GM19372 (cell line): ENCODE data around the gene CWC22.
"Not testable (repeated sequence)": the region's sequence is repeated elsewhere in the genome, so short reads cannot be mapped to it uniquely, and the experiment has no call there.

ENCODE experiments used
- ATAC-seq: cut with Tn5 transposase; IDR thresholded peaks from one replicate; pipeline ENCODE4 v1.9.1; 2021; ENCODE audit warnings: mild to moderate bottlenecking, low read depth, moderate library complexity; ENCODE audit not compliant: unreplicated experiment

The CWC22 gene

GRCh38 chr2:180004731-180005130 lies 2.4 kb downstream of the CWC22 start:
- ATAC-seq = no peak

GRCh38 chr2:180003559-180003958 lies 3.5 kb downstream of the CWC22 start:
- no peak for ATAC-seq

GRCh38 chr2:180003073-180003472 lies 4.0 kb downstream of the CWC22 start:
- ATAC-seq = no peak

GRCh38 chr2:180002198-180002770 lies 4.8 kb downstream of the CWC22 start:
- ATAC-seq = no peak

GRCh38 chr2:180001726-180002125 lies 5.4 kb downstream of the CWC22 start:
- ATAC-seq = no peak

- no peak for ATAC-seq
Observed at GRCh38 chr2:180000434-180000833, 6.7 kb downstream of the CWC22 start.

GRCh38 chr2:179999000-179999399 lies 8.1 kb downstream of the CWC22 start:
- ATAC-seq = no peak

- ATAC-seq = peak; percentile 43
Observed at GRCh38 chr2:179995741-179996515, 11.2 kb downstream of the CWC22 start.

- no peak for ATAC-seq
Observed at GRCh38 chr2:179991344-179991743, 15.8 kb downstream of the CWC22 start.

- ATAC-seq = no peak
Observed at GRCh38 chr2:179990676-179991317, 16.3 kb downstream of the CWC22 start.

- no peak for ATAC-seq
Observed at GRCh38 chr2:179987916-179988315, 19.2 kb downstream of the CWC22 start.

GRCh38 chr2:179985163-179985820 lies 21.8 kb downstream of the CWC22 start:
- ATAC-seq = peak; percentile 98

- ATAC-seq = no peak
Observed at GRCh38 chr2:179983250-179983932, 23.7 kb downstream of the CWC22 start.

GRCh38 chr2:179981085-179981484 lies 26.0 kb downstream of the CWC22 start:
- ATAC-seq = no peak

GRCh38 chr2:179974761-179975160 lies 32.3 kb downstream of the CWC22 start:
- ATAC-seq = no peak

GRCh38 chr2:179966778-179967394 lies 40.2 kb downstream of the CWC22 start:
- ATAC-seq = no peak

- no peak for ATAC-seq
Observed at GRCh38 chr2:179965291-179966258, 41.5 kb downstream of the CWC22 start.

- no peak for ATAC-seq
Observed at GRCh38 chr2:179963626-179964025, 43.5 kb downstream of the CWC22 start.

- ATAC-seq = not testable (repeated sequence)
Observed at GRCh38 chr2:179958251-179958650, 48.8 kb downstream of the CWC22 start.
